Mesenchymal stem cell (in vitro differentiated cells and primary cell): ENCODE data around the gene MYO1E.

Source experiments
- DNase-seq: peaks from one replicate; pipeline ENCODE4 v3.0.0-alpha.2; 2013
- H2AFZ ChIP-seq: one replicate; pipeline ENCODE4 v1.6.1; 2013; ENCODE audit warnings: low read depth, mild to moderate bottlenecking, control low read depth, inconsistent platforms, low read length, moderate library complexity
- H2AK5ac ChIP-seq: 2 replicates; pipeline ENCODE4 v1.6.1; 2013; ENCODE audit warnings: low read length, moderate library complexity, mild to moderate bottlenecking, inconsistent platforms; ENCODE audit not compliant: severe bottlenecking
- H2BK120ac ChIP-seq: one replicate; pipeline ENCODE4 v1.6.1; 2013; ENCODE audit warnings: low read depth, mild to moderate bottlenecking, inconsistent platforms, low read length, moderate library complexity
- H2BK12ac ChIP-seq, 2 experiments: one replicate each; pipeline ENCODE4 v1.6.1; 2013; ENCODE audit warnings: inconsistent platforms in 2 of 2, low read length in 2 of 2, mild to moderate bottlenecking in 2 of 2, moderate library complexity in 2 of 2, control low read depth in 1 of 2
- H2BK15ac ChIP-seq: one replicate; pipeline ENCODE4 v1.6.1; 2013; ENCODE audit warnings: mild to moderate bottlenecking, low read depth, inconsistent platforms; ENCODE audit not compliant: poor library complexity, severe bottlenecking
- H2BK5ac ChIP-seq: 2 replicates; pipeline ENCODE4 v1.6.1; 2013; ENCODE audit warnings: low read depth, mild to moderate bottlenecking, low read length, control low read depth, inconsistent platforms; ENCODE audit not compliant: poor library complexity, severe bottlenecking
- H3K14ac ChIP-seq, 2 experiments: one replicate each; pipeline ENCODE4 v1.6.1; 2013; ENCODE audit warnings: inconsistent platforms in 2 of 2, low read length in 2 of 2, control low read depth in 1 of 2, mild to moderate bottlenecking in 1 of 2, moderate library complexity in 1 of 2
- H3K18ac ChIP-seq, 2 experiments: one replicate each; pipeline ENCODE4 v1.6.1; 2013; ENCODE audit warnings: inconsistent platforms in 2 of 2, low read length in 2 of 2, control low read depth in 1 of 2, low read depth in 1 of 2, mild to moderate bottlenecking in 1 of 2
- H3K23ac ChIP-seq, 2 experiments: one replicate each; pipeline ENCODE4 v1.6.1; 2013; ENCODE audit warnings: inconsistent platforms in 2 of 2, low read length in 2 of 2, mild to moderate bottlenecking in 2 of 2, moderate library complexity in 2 of 2, control low read depth in 1 of 2
- H3K27ac ChIP-seq: 2 replicates; pipeline ENCODE4 v1.5.1; 2013; ENCODE audit warnings: mild to moderate bottlenecking, moderate library complexity, low read length, control low read depth, inconsistent platforms; ENCODE audit not compliant: poor library complexity, severe bottlenecking
- H3K27me3 ChIP-seq, 2 experiments: 2 replicates each; pipeline versions ENCODE4 v1.6.1 to v1.7.0; 2013; ENCODE audit warnings: low read length in 2 of 2, mild to moderate bottlenecking in 2 of 2, moderate library complexity in 2 of 2, control low read depth in 1 of 2, inconsistent platforms in 1 of 2; ENCODE audit not compliant: control insufficient read depth in 1 of 2, insufficient read depth in 1 of 2
- H3K36me3 ChIP-seq, 2 experiments: 2 replicates each; pipeline versions ENCODE4 v1.6.1 to v1.7.0; 2013; ENCODE audit warnings: low read length in 2 of 2, control low read depth in 1 of 2, inconsistent platforms in 1 of 2, low read depth in 1 of 2, mild to moderate bottlenecking in 1 of 2; ENCODE audit not compliant: insufficient read depth in 2 of 2, control insufficient read depth in 1 of 2
- H3K4ac ChIP-seq, 2 experiments: one replicate each; pipeline ENCODE4 v1.6.1; 2013; ENCODE audit warnings: inconsistent platforms in 2 of 2, low read length in 2 of 2, mild to moderate bottlenecking in 2 of 2, moderate library complexity in 2 of 2, control low read depth in 1 of 2, low read depth in 1 of 2
- H3K4me1 ChIP-seq: 2 replicates; pipeline ENCODE4 v1.6.1; 2013; ENCODE audit warnings: low read depth, low read length, control low read depth; ENCODE audit not compliant: control insufficient read depth, insufficient read depth
- H3K4me2 ChIP-seq: 2 replicates; pipeline ENCODE4 v1.6.1; 2013; ENCODE audit warnings: low read length, mild to moderate bottlenecking, inconsistent platforms; ENCODE audit not compliant: poor library complexity, severe bottlenecking
- H3K4me3 ChIP-seq, 2 experiments: 2 replicates each; pipeline versions ENCODE4 v1.5.1 to v1.7.0; 2013; ENCODE audit warnings: low read length in 2 of 2, mild to moderate bottlenecking in 2 of 2, control low read depth in 1 of 2, low read depth in 1 of 2; ENCODE audit not compliant: insufficient read depth in 1 of 2
- H3K79me1 ChIP-seq: replicated peaks from 2 replicates; pipeline ENCODE4 v1.6.1; 2013; ENCODE audit warnings: mild to moderate bottlenecking, control low read depth, low read length, inconsistent platforms; ENCODE audit not compliant: poor library complexity, severe bottlenecking
- H3K9ac ChIP-seq: 2 replicates; pipeline ENCODE4 v1.7.0; 2013; ENCODE audit warnings: mild to moderate bottlenecking, low read length, moderate library complexity
- H3K9me3 ChIP-seq: 2 replicates; pipeline ENCODE4 v1.7.0; 2013; ENCODE audit warnings: mild to moderate bottlenecking, low read length; ENCODE audit not compliant: control insufficient read depth
- H4K8ac ChIP-seq: one replicate; pipeline ENCODE4 v1.6.1; 2013; ENCODE audit warnings: inconsistent platforms, mild to moderate bottlenecking, low read length, moderate library complexity
- H4K91ac ChIP-seq: one replicate; pipeline ENCODE4 v1.6.1; 2013; ENCODE audit warnings: mild to moderate bottlenecking, low read length, inconsistent platforms
- WGBS: methylation state at CpG from one replicate; pipeline ENCODE4 v1.1.7; 2013; ENCODE audit warnings: mixed read lengths; 5-methylcytosine and 5-hydroxymethylcytosine counted together

The MYO1E gene

DNA sequence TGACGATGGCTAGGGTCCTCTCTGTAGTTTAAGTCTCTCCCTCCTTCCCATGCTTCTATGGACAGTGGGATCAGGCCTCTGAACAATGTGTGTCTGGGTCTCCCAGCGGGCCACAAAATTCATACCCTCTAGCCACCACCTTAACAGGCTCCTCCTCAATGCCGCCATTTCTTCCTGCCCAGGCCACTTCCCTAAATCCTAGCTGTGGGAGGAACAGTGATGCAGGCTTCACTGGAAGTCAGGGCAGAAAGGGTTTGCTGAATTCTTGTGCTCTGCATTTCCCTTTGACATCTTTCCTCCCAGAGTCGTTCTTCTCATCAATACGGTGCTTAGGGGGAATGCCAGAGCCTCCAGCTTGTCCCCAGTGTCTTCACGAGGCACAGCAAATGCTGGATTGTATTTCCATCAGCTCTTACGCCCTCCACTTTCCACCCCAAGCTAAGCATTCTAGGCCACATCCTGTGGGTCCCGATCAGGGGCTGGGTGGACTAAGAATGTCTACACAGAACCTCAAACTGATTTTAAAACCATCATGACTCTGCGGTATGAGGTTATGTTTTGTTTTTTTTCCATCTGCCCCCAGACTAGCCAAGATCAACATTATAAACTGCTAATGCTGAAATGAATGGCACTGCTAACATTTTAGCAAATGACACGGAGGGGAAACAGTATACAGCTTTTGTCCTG, 177.9 kb downstream of the MYO1E start:
- H3K23ac ChIP-seq = no peak overlapping the region
- no peak overlapping the region for H3K14ac ChIP-seq
- peak overlapping the region; percentile 56 for H2AK5ac ChIP-seq
- H3K4me1 ChIP-seq = peaks cover 21% of the 10 kb centered on the region
- H3K27ac ChIP-seq = peak overlapping the region; percentile 11
- no peak overlapping the region for H3K4me3 ChIP-seq
- no peak overlapping the region for H3K4me2 ChIP-seq
- no peaks in the 10 kb centered on the region for H3K27me3 ChIP-seq
- no peak overlapping the region for H4K91ac ChIP-seq
- H2BK5ac ChIP-seq = no peak overlapping the region
- no peak overlapping the region for H2AFZ ChIP-seq
- H3K18ac ChIP-seq = no peak overlapping the region
- no peak overlapping the region for H3K4ac ChIP-seq
- no peaks in the 10 kb centered on the region for H3K9me3 ChIP-seq
- DNase-seq = no peak
- peaks cover 33 to 89% of the 10 kb centered on the region in 2 experiments for H3K36me3 ChIP-seq
- H3K79me1 ChIP-seq = peaks cover 15% of the 10 kb centered on the region
- no peak overlapping the region for H3K9ac ChIP-seq
- WGBS = 93% methylated on average over 9 of the region's 10 CpGs
- no peak overlapping the region for H2BK12ac ChIP-seq
- no peak overlapping the region for H2BK120ac ChIP-seq
- no peak overlapping the region for H2BK15ac ChIP-seq
- no peak overlapping the region for H4K8ac ChIP-seq

DNA sequence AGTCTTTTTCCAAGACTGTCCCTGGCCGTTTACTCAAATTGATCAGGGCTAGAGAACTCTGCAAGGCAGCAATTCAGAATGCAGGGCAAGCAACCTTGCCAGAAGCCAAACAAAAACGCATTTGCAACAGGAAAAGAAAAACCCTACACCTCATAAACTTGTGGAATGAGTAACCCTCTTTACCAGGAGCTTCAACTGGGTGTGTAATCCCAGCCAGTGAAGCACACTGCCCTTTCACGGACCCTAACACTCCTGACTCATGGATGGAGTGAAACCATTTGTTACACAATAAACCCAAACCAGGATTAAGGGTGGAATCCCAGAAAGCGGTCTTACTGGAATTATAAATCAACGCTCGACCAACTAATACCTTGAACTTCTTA, 180.8 kb downstream of the MYO1E start:
- Histone ChIP-seq H2BK12ac (peak overlapping the region; percentile 77 to 83), H3K9ac (peak overlapping the region; percentile 75), H3K4me3 (peak overlapping the region in 1 of 2 experiments; percentile 34), H3K36me3 (peaks cover 35 to 92% of the 10 kb centered on the region in 2 experiments), H3K14ac (peak overlapping the region in 1 of 2 experiments; percentile 81), H3K18ac (peak overlapping the region; percentile 48 to 91), H2BK120ac (no peak overlapping the region), H2BK15ac (no peak overlapping the region), H3K9me3 (no peaks in the 10 kb centered on the region), H3K27ac (peak overlapping the region; percentile 100), H2AK5ac (peak overlapping the region; percentile 99), H3K79me1 (peaks cover 17% of the 10 kb centered on the region), H3K27me3 (no peaks in the 10 kb centered on the region), H2BK5ac (peak overlapping the region; percentile 98), H4K91ac (peak overlapping the region; percentile 72), H3K4me2 (peak overlapping the region; percentile 81), H2AFZ (no peak overlapping the region), H4K8ac (peak overlapping the region; percentile 71), H3K4me1 (peaks cover 21% of the 10 kb centered on the region), H3K4ac (peak overlapping the region; percentile 58 to 71), H3K23ac (no peak overlapping the region)
- WGBS = 1% methylated on average over 3 of the region's 6 CpGs
- DNase-seq = peak; percentile 95

DNA sequence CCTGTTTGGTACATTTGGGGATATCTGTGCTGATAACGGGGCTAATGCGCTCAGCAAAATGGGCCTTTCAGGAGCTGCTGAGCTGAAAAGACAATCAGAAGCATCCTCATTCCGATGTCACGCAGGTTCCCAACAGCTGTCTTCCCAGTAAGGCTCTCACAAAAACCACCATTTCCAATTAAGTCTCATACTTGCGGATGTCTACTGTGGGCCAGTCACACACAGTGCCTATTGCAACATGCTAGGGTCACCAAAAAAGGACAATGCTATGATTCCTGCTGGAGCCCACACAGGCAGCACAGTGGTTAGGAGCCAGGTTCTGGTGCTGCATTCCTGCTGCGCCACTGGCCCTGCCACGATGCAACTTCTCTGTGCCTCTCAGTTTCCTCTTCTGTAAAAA, 182.4 kb downstream of the MYO1E start:
- H2BK120ac ChIP-seq = no peak overlapping the region
- peak overlapping the region; percentile 83 for H2AK5ac ChIP-seq
- peak overlapping the region; percentile 100 for H3K27ac ChIP-seq
- no peak overlapping the region for H2BK15ac ChIP-seq
- H3K4ac ChIP-seq = peak overlapping the region in 1 of 2 experiments; percentile 60
- H2BK5ac ChIP-seq = no peak overlapping the region
- H3K14ac ChIP-seq = peak overlapping the region in 1 of 2 experiments; percentile 20
- no peak overlapping the region for H3K4me3 ChIP-seq
- peaks cover 17% of the 10 kb centered on the region for H3K79me1 ChIP-seq
- peak overlapping the region in 1 of 2 experiments; percentile 89 for H3K18ac ChIP-seq
- no peak overlapping the region for H3K23ac ChIP-seq
- 80% methylated on average over 7 of the region's 7 CpGs for WGBS
- H2AFZ ChIP-seq = no peak overlapping the region
- no peak overlapping the region for H3K9ac ChIP-seq
- peaks cover 21% of the 10 kb centered on the region for H3K4me1 ChIP-seq
- peak overlapping the region in 1 of 2 experiments; percentile 50 for H2BK12ac ChIP-seq
- H3K27me3 ChIP-seq = no peaks in the 10 kb centered on the region
- peaks cover 37 to 93% of the 10 kb centered on the region in 2 experiments for H3K36me3 ChIP-seq
- DNase-seq = peak; percentile 82
- peak overlapping the region; percentile 18 for H4K91ac ChIP-seq
- no peaks in the 10 kb centered on the region for H3K9me3 ChIP-seq
- no peak overlapping the region for H4K8ac ChIP-seq
- H3K4me2 ChIP-seq = no peak overlapping the region

DNA sequence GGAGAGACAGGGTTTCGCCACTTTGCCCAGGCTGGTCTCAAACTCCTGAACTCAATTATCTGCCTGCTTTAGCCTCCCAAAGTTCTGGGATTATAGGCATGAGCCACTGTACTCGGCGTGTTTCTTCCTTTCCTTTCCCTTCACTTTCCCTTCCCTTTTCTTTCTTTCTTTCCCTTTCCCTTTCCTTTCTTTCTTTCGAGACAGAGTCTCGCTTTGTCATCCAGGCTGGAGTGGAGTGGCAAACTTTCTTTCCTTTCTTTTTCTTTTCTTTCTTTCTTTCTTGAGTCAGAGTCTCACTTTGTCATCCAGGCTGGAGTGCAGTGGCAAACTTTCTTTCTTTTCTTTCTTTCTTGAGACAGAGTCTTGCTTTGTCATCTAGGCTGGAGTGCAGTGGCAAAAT, 183.4 kb downstream of the MYO1E start:
- Histone ChIP-seq H3K36me3 (peaks cover 34 to 93% of the 10 kb centered on the region in 2 experiments), H3K27ac (no peak overlapping the region), H2BK15ac (no peak overlapping the region), H3K18ac (no peak overlapping the region), H3K4ac (no peak overlapping the region), H2BK120ac (no peak overlapping the region), H2BK12ac (peak overlapping the region in 1 of 2 experiments; percentile 45), H3K4me2 (no peak overlapping the region), H3K9me3 (no peaks in the 10 kb centered on the region), H4K91ac (no peak overlapping the region), H3K79me1 (peaks cover 17% of the 10 kb centered on the region), H3K27me3 (no peaks in the 10 kb centered on the region), H4K8ac (no peak overlapping the region), H2AK5ac (peak overlapping the region; percentile 58), H3K14ac (no peak overlapping the region), H2AFZ (no peak overlapping the region), H3K9ac (no peak overlapping the region), H3K23ac (no peak overlapping the region), H3K4me3 (no peak overlapping the region), H3K4me1 (peaks cover 19% of the 10 kb centered on the region), H2BK5ac (no peak overlapping the region)
- DNase-seq = no peak
- 99% methylated on average over 5 of the region's 5 CpGs for WGBS
